ENCODE data around the gene GET4. TPM values are rescaled to one million over a fixed set of nuclear protein-coding genes. Genes with fewer than 3 reads are reported as not detected.
"Not testable (repeated sequence)": the region's sequence is repeated elsewhere in the genome, so short reads cannot be mapped to it uniquely, and the experiment has no call there.

The GET4 gene
- total RNA-seq, 1 experiment from 2014 or later = 120 TPM

GRCh38 chr7:921581-922333 is 45.4 kb downstream of the GET4 start:
- POLR2A ChIA-PET (ENCODE audit: unreplicated experiment) = no interaction called here
- H3K36me3 ChIP-seq (ENCODE audit: low read depth) = no peaks in the 10 kb centered on the region

GRCh38 chr7:922334-923107 is 46.2 kb downstream of the GET4 start:
- Histone ChIP-seq H3K4me1 (replicated peaks; ENCODE audit: insufficient read depth) (no peaks in the 10 kb centered on the region), H4K20me1 (ENCODE audit: insufficient read depth) (no peaks in the 10 kb centered on the region), H2AFZ (no peak overlapping the region), H3F3A (ENCODE audit: insufficient read depth, low read depth) (no peaks in the 10 kb centered on the region), H3K36me3 (ENCODE audit: low read depth) (no peaks in the 10 kb centered on the region), H3K4me2 (no peak overlapping the region), H3K4me3 (no peak overlapping the region), H3K9me2 (ENCODE audit: insufficient read depth) (no peaks in the 10 kb centered on the region), H3K79me2 (ENCODE audit: low read depth) (no peaks in the 10 kb centered on the region), H3K27me3 (ENCODE audit: insufficient read depth, low read depth) (no peaks in the 10 kb centered on the region), H3K27ac (no peak overlapping the region), H3K9me3 (ENCODE audit: insufficient read depth, low read depth) (no peaks in the 10 kb centered on the region)
- POLR2A ChIA-PET (ENCODE audit: unreplicated experiment) = no interaction called here
- DNase-seq = no peak
- intact Hi-C loops (cut with micrococcal nuclease; ENCODE audit: unreplicated experiment) = loop anchor here (1.0 kb wide), 1 partner anchor 25 kb away; no protein-coding TSS in a partner anchor
- no TSS peak for BruUV-seq (replicated peaks)
- TF ChIP-seq, protein P1, sequence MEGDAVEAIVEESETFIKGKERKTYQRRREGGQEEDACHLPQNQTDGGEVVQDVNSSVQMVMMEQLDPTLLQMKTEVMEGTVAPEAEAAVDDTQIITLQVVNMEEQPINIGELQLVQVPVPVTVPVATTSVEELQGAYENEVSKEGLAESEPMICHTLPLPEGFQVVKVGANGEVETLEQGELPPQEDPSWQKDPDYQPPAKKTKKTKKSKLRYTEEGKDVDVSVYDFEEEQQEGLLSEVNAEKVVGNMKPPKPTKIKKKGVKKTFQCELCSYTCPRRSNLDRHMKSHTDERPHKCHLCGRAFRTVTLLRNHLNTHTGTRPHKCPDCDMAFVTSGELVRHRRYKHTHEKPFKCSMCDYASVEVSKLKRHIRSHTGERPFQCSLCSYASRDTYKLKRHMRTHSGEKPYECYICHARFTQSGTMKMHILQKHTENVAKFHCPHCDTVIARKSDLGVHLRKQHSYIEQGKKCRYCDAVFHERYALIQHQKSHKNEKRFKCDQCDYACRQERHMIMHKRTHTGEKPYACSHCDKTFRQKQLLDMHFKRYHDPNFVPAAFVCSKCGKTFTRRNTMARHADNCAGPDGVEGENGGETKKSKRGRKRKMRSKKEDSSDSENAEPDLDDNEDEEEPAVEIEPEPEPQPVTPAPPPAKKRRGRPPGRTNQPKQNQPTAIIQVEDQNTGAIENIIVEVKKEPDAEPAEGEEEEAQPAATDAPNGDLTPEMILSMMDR (conservative IDR thresholded peaks at IDR 0.05) = no peak
- no peak for TF ChIP-seq EZH2 (IDR thresholded peaks at IDR 0.05; ENCODE audit: low read depth)
- CTCF ChIA-PET = no interaction called here

More at GRCh38 chr7:921581-922333, 45.4 kb downstream of the GET4 start:
- Histone ChIP-seq H3K9me2 (ENCODE audit: insufficient read depth) (no peaks in the 10 kb centered on the region), H3K4me1 (replicated peaks; ENCODE audit: insufficient read depth) (no peaks in the 10 kb centered on the region), H3F3A (ENCODE audit: insufficient read depth, low read depth) (no peaks in the 10 kb centered on the region), H3K4me2 (no peak overlapping the region), H3K27me3 (ENCODE audit: insufficient read depth, low read depth) (no peaks in the 10 kb centered on the region), H3K4me3 (no peak overlapping the region), H2AFZ (no peak overlapping the region), H3K27ac (no peak overlapping the region), H3K9me3 (ENCODE audit: insufficient read depth, low read depth) (no peaks in the 10 kb centered on the region), H4K20me1 (ENCODE audit: insufficient read depth) (no peaks in the 10 kb centered on the region), H3K79me2 (ENCODE audit: low read depth) (no peaks in the 10 kb centered on the region)
- TF ChIP-seq, protein P1 (conservative IDR thresholded peaks at IDR 0.05) = no peak
- BruUV-seq (replicated peaks) = no TSS peak
- CTCF ChIA-PET = no interaction called here
- intact Hi-C loops (cut with micrococcal nuclease; ENCODE audit: unreplicated experiment) = no loop called here
- peak in 1 of 2 experiments; percentile 0 for DNase-seq

- TSS peak; percentile 89 for BruUV-seq (replicated peaks)
- CTCF ChIA-PET = interaction anchor here (0.6 kb wide), 1 partner anchor 45 kb away, joined by 10 read pairs; no protein-coding TSS in a partner anchor
Observed at GRCh38 chr7:923108-924041, 47.0 kb downstream of the GET4 start.

DNA sequence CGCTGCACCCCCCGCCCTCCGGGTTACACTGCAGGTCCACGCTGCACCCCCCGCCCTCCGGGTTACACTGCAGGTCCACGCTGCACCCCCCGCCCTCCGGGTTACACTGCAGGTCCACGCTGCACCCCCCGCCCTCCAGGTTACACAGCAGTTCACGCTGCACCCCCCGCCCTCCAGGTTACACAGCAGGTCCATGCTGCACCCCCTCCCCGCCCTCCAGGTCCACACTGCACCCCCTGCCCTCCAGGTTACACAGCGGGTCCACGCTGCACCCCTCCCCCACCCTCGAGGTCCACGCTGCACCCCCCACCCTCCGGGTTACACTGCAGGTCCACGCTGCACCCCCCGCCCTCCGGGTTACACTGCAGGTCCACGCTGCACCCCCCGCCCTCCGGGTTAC is 47.7 kb downstream of the GET4 start:
- H3K4me2 ChIP-seq; H3K27ac ChIP-seq; H3K79me2 ChIP-seq (ENCODE audit: low read depth); H3K36me3 ChIP-seq (ENCODE audit: low read depth); H3K9me2 ChIP-seq (ENCODE audit: insufficient read depth); intact Hi-C loops (cut with micrococcal nuclease; ENCODE audit: unreplicated experiment); H4K20me1 ChIP-seq (ENCODE audit: insufficient read depth); H3K27me3 ChIP-seq (ENCODE audit: insufficient read depth, low read depth); CTCF ChIA-PET; H3K4me1 ChIP-seq (replicated peaks; ENCODE audit: insufficient read depth); BruUV-seq (replicated peaks); H3K4me3 ChIP-seq; H2AFZ ChIP-seq; DNase-seq; H3K9me3 ChIP-seq (ENCODE audit: insufficient read depth, low read depth); H3F3A ChIP-seq (ENCODE audit: insufficient read depth, low read depth): not testable (repeated sequence)
- POLR2A ChIA-PET (ENCODE audit: unreplicated experiment) = interaction anchor here (0.6 kb wide), 1 partner anchor 21 kb away, joined by 3 read pairs; no protein-coding TSS in a partner anchor

More at GRCh38 chr7:923108-924041, 47.0 kb downstream of the GET4 start:
- no peaks in the 10 kb centered on the region for H3K36me3 ChIP-seq (ENCODE audit: low read depth)
- H3K4me2 ChIP-seq = no peak overlapping the region
- H3K4me3 ChIP-seq = no peak overlapping the region
- no peaks in the 10 kb centered on the region for H3K4me1 ChIP-seq (replicated peaks; ENCODE audit: insufficient read depth)
- H4K20me1 ChIP-seq (ENCODE audit: insufficient read depth) = no peaks in the 10 kb centered on the region
- TF ChIP-seq EZH2 (IDR thresholded peaks at IDR 0.05; ENCODE audit: low read depth) = no peak
- TF ChIP-seq, protein P1 (conservative IDR thresholded peaks at IDR 0.05) = no peak
- H3K79me2 ChIP-seq (ENCODE audit: low read depth) = no peaks in the 10 kb centered on the region
- no peak overlapping the region for H2AFZ ChIP-seq
- H3K9me3 ChIP-seq (ENCODE audit: insufficient read depth, low read depth) = no peaks in the 10 kb centered on the region
- H3K27me3 ChIP-seq (ENCODE audit: insufficient read depth, low read depth) = no peaks in the 10 kb centered on the region
- peak in 1 of 2 experiments; percentile 84 for DNase-seq
- POLR2A ChIA-PET (ENCODE audit: unreplicated experiment) = interaction anchor here (0.6 kb wide), 1 partner anchor 21 kb away, joined by 3 read pairs; no protein-coding TSS in a partner anchor
- intact Hi-C loops (cut with micrococcal nuclease; ENCODE audit: unreplicated experiment) = loop anchor here (1.0 kb wide), 1 partner anchor 24 kb away; no protein-coding TSS in a partner anchor
- H3F3A ChIP-seq (ENCODE audit: insufficient read depth, low read depth) = no peaks in the 10 kb centered on the region; the same call in 1 of the 2 replicates
- H3K27ac ChIP-seq = no peak overlapping the region
- no peaks in the 10 kb centered on the region for H3K9me2 ChIP-seq (ENCODE audit: insufficient read depth)
